Osteocyte (in vitro differentiated cells): ENCODE measurements around the gene UBR1. TPM values are rescaled to one million over a fixed set of nuclear protein-coding genes. Genes with fewer than 3 reads are reported as not detected.
"Not testable (repeated sequence)": the region's sequence is repeated elsewhere in the genome, so short reads cannot be mapped to it uniquely, and the experiment has no call there.

Source experiments
- DNase-seq: peaks from one replicate; pipeline ENCODE4 v3.0.0; 2021; ENCODE audit warnings: mixed read lengths; ENCODE audit not compliant: unreplicated experiment; ENCODE audit errors: extremely low spot score
- H3K27ac Mint-ChIP-seq: one replicate; pipeline ENCODE4 v1.8.0; 2021; ENCODE audit warnings: mild to moderate bottlenecking, mixed read lengths; ENCODE audit not compliant: unreplicated experiment
- H3K27me3 Mint-ChIP-seq: one replicate; pipeline ENCODE4 v1.8.0; 2021; ENCODE audit warnings: mixed read lengths; ENCODE audit not compliant: unreplicated experiment
- H3K36me3 Mint-ChIP-seq: one replicate; pipeline ENCODE4 v1.8.0; 2021; ENCODE audit warnings: mixed read lengths; ENCODE audit not compliant: unreplicated experiment
- H3K4me1 Mint-ChIP-seq: one replicate; pipeline ENCODE4 v1.8.0; 2021; ENCODE audit warnings: mixed read lengths; ENCODE audit not compliant: unreplicated experiment
- H3K4me3 Mint-ChIP-seq: one replicate; pipeline ENCODE4 v1.8.0; 2021; ENCODE audit warnings: mild to moderate bottlenecking, moderate library complexity, mixed read lengths; ENCODE audit not compliant: unreplicated experiment
- H3K9me3 Mint-ChIP-seq: one replicate; pipeline ENCODE4 v1.8.0; 2021; ENCODE audit warnings: mixed read lengths; ENCODE audit not compliant: unreplicated experiment
- CTCF ChIP-seq: fragments of 200-600 bp; sonication (generic); IDR thresholded peaks from 2 replicates; pipeline ENCODE4 v1.5.0; 2021; ENCODE audit warnings: antibody characterized with exemption, mild to moderate bottlenecking, moderate library complexity
- total RNA-seq: library from RNA; stranded (reverse); gene quantifications from 2 replicates; pipeline ENCODE4 v1.2.1, GENCODE V29; 2021

Gene UBR1
- total RNA-seq, 1 donor from 2014 or later: 31.4 TPM

GRCh38 chr15:43132830-43133429 lies 27.1 kb upstream of the UBR1 start:
- Mint-ChIP-seq H3K36me3 (peaks cover 10% of the 10 kb centered on the region), H3K4me1 (peaks cover 22% of the 10 kb centered on the region), H3K27ac (peak overlapping the region; percentile 85), H3K4me3 (peak overlapping the region; percentile 88), H3K27me3 (no peaks in the 10 kb centered on the region), H3K9me3 (peaks cover 11% of the 10 kb centered on the region)
- no peak for TF ChIP-seq CTCF
- DNase-seq: no peak

GRCh38 chr15:43128980-43129335 lies 23.1 kb upstream of the UBR1 start:
- H3K4me1 Mint-ChIP-seq: peaks cover 16% of the 10 kb centered on the region
- no peak for DNase-seq
- H3K27ac Mint-ChIP-seq: no peak overlapping the region
- H3K9me3 Mint-ChIP-seq: peaks cover 15% of the 10 kb centered on the region
- no peaks in the 10 kb centered on the region for H3K36me3 Mint-ChIP-seq
- H3K27me3 Mint-ChIP-seq: no peaks in the 10 kb centered on the region
- no peak overlapping the region for H3K4me3 Mint-ChIP-seq
- no peak for TF ChIP-seq CTCF

GRCh38 chr15:43128174-43128979 lies 22.5 kb upstream of the UBR1 start:
- not testable (repeated sequence) for H3K4me3 Mint-ChIP-seq, H3K27ac Mint-ChIP-seq, H3K27me3 Mint-ChIP-seq, H3K36me3 Mint-ChIP-seq, DNase-seq
- Mint-ChIP-seq H3K9me3 (peaks cover 15% of the 10 kb centered on the region), H3K4me1 (peaks cover 16% of the 10 kb centered on the region)

- H3K9me3 Mint-ChIP-seq: peaks cover 15% of the 10 kb centered on the region
- DNase-seq: no peak
- no peaks in the 10 kb centered on the region for H3K36me3 Mint-ChIP-seq
- no peaks in the 10 kb centered on the region for H3K27me3 Mint-ChIP-seq
- TF ChIP-seq CTCF: no peak
- H3K27ac Mint-ChIP-seq: no peak overlapping the region
- no peak overlapping the region for H3K4me3 Mint-ChIP-seq
- peaks cover 16% of the 10 kb centered on the region for H3K4me1 Mint-ChIP-seq
These were observed 21.9 kb upstream of the UBR1 start for GRCh38 chr15:43127752-43128151.

- H3K4me3 Mint-ChIP-seq: no peak overlapping the region
- no peak for TF ChIP-seq CTCF
- DNase-seq: no peak
- H3K4me1 Mint-ChIP-seq: peaks cover 18% of the 10 kb centered on the region
- peaks cover 15% of the 10 kb centered on the region for H3K9me3 Mint-ChIP-seq
- H3K27me3 Mint-ChIP-seq: no peaks in the 10 kb centered on the region
- no peaks in the 10 kb centered on the region for H3K36me3 Mint-ChIP-seq
- H3K27ac Mint-ChIP-seq: no peak overlapping the region
These were observed 20.5 kb upstream of the UBR1 start for GRCh38 chr15:43126356-43126755.
